Ovary (tissue), 9 donors: ENCODE measurements around the gene SWAP70. TPM values are rescaled to one million over a fixed set of nuclear protein-coding genes. Genes with fewer than 3 reads are reported as not detected.

Source experiments
- DNase-seq, 5 donors: peaks; one replicate each; pipeline ENCODE4 v3.0.0-alpha.2; 2019 to 2020
- H3K27ac ChIP-seq, 2 donors: fragments of 200-600 bp; one replicate each; pipeline versions ENCODE4 v1.5.1 to v1.8.0; 2019 to 2022
- H3K27me3 ChIP-seq: fragments of 200-600 bp; one replicate; pipeline ENCODE4 v1.8.0; 2022
- H3K36me3 ChIP-seq: fragments of 200-600 bp; sonication (generic); one replicate; pipeline ENCODE4 v1.5.1; 2019
- H3K4me1 ChIP-seq: one replicate; pipeline ENCODE4 v1.8.1; 2013; ENCODE audit warnings: mild to moderate bottlenecking, moderate library complexity; ENCODE audit not compliant: insufficient read depth
- H3K4me3 ChIP-seq: fragments of 200-600 bp; sonication (generic); one replicate; pipeline ENCODE4 v1.5.1; 2017
- H3K9me3 ChIP-seq, 2 donors: fragments of 200-600 bp in 1 of 2; sonication (generic) in 1 of 2; one replicate each; pipeline versions ENCODE4 v1.5.1 to v1.8.1; 2013 to 2019; ENCODE audit warnings: mild to moderate bottlenecking in 1 of 2, moderate library complexity in 1 of 2
- EP300 ChIP-seq: sonication (generic); formaldehyde crosslinking; IDR thresholded peaks from one replicate; pipeline ENCODE4 v1.6.1; 2017; ENCODE audit warnings: antibody characterized with exemption
- POLR2A ChIP-seq: fragments of 450-650 bp; IDR thresholded peaks from one replicate; pipeline ENCODE4 v1.6.1; 2017; ENCODE audit warnings: antibody characterized with exemption, mild to moderate bottlenecking, moderate library complexity
- WGBS, 3 donors: extraction: QIAGEN DNeasy Blood & Tissue Kit in 1 of 3; methylation state at CpG; one replicate each; pipeline versions ENCODE4 v1.1.5 to v1.1.7; 2013 to 2017; 5-methylcytosine and 5-hydroxymethylcytosine counted together
- intact Hi-C, 4 donors: fragments of 100-400 bp; cut with DNase I; formaldehyde crosslinking; loops; one replicate each; pipeline versions ENCODE4 v1.11.0 to v1.15.1; 2022 to 2023
- polyA plus RNA-seq, 2 donors: library from polyadenylated mRNA; stranded (reverse); fragments of 200-250 nt in 1 of 2; fragments of 350-450 nt in 1 of 2; fragmentation: Illumina TruSeq in 1 of 2; extraction: RNeasy Lipid Tissue Mini Kit (QIAGEN cat#74804) in 1 of 2; gene quantifications; one replicate each; pipeline ENCODE4 v1.2.3, GENCODE V29; 2013 to 2014
- total RNA-seq, 7 donors: library from RNA; depleted of rRNA in 2 of 7; stranded (reverse); fragments of >200 nt in 2 of 7; fragmentation: NEBNext Ultra II Directional in 3 of 7; extraction: Animal tissue kit (Norgen Biotek cat#: 25700) in 3 of 7; gene quantifications; one replicate each; pipeline versions ENCODE4 v1.1.0 to v1.2.4, GENCODE V29; 2016 to 2023
- TF ChIP-seq, protein P1 (sequence below), 3 donors: fragments of 450-650 bp in 2 of 3; fragments of 200-600 bp in 1 of 3; IDR thresholded peaks; one replicate each; pipeline versions ENCODE4 v1.5.1 to v1.8.0; 2016 to 2022; ENCODE audit warnings: antibody characterized with exemption in 3 of 3, mild to moderate bottlenecking in 1 of 3
- donor health status: DM: no; HTN: no; CAD: no; lungs with moderate emphysema.
- donor health status: DM: no; HTN: no; CAD: no.
- donor health status: Bipolar disorder and iron deficiency.
- donor health status: DM: yes; HTN: yes; CAD: no.
- donor health status: DM: no; HTN: no; CAD: no.
- donor health status: DM: yes; HTN: yes; CAD: no.

SWAP70 gene
- total and polyA plus RNA-seq, 9 donors = 14.1 to 23.7 (median 19.8) TPM

DNA sequence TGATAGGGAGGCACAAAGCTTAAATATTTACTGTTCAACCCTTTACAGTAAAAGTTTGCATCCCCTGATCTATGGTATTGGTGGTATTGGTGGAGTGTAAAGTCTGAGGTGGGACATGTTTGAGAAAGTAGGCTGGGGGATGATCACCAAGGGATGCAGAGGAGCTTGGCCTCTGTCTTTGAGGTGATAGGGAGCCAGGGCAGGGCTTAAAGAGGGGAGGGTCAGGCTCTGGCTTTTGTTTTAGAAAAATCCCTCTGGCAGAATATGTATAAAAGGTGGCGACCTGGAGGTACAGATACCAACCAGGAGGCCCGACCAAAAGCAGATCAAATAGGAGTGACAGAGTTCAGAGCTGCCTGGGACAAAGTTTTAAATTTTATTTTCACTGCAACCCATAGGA lies 59.0 kb downstream of the SWAP70 start:
- 72 to 79% (median 77%) methylated on average over 2 of the region's 2 CpGs for WGBS, 3 donors
- TF ChIP-seq EP300 (no peak), POLR2A (no peak)
- TF ChIP-seq, protein P1, sequence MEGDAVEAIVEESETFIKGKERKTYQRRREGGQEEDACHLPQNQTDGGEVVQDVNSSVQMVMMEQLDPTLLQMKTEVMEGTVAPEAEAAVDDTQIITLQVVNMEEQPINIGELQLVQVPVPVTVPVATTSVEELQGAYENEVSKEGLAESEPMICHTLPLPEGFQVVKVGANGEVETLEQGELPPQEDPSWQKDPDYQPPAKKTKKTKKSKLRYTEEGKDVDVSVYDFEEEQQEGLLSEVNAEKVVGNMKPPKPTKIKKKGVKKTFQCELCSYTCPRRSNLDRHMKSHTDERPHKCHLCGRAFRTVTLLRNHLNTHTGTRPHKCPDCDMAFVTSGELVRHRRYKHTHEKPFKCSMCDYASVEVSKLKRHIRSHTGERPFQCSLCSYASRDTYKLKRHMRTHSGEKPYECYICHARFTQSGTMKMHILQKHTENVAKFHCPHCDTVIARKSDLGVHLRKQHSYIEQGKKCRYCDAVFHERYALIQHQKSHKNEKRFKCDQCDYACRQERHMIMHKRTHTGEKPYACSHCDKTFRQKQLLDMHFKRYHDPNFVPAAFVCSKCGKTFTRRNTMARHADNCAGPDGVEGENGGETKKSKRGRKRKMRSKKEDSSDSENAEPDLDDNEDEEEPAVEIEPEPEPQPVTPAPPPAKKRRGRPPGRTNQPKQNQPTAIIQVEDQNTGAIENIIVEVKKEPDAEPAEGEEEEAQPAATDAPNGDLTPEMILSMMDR (IDR thresholded peaks at IDR 0.05) = no peak
- H3K9me3 ChIP-seq = no peaks in the 10 kb centered on the region
- H3K27ac ChIP-seq = no peak overlapping the region
- no peaks in the 10 kb centered on the region for H3K27me3 ChIP-seq
- no peak overlapping the region for H3K4me3 ChIP-seq
- peaks cover 2% of the 10 kb centered on the region for H3K4me1 ChIP-seq
- DNase-seq = no peak
- no peaks in the 10 kb centered on the region for H3K36me3 ChIP-seq
- intact Hi-C loops = no loop called here

DNA sequence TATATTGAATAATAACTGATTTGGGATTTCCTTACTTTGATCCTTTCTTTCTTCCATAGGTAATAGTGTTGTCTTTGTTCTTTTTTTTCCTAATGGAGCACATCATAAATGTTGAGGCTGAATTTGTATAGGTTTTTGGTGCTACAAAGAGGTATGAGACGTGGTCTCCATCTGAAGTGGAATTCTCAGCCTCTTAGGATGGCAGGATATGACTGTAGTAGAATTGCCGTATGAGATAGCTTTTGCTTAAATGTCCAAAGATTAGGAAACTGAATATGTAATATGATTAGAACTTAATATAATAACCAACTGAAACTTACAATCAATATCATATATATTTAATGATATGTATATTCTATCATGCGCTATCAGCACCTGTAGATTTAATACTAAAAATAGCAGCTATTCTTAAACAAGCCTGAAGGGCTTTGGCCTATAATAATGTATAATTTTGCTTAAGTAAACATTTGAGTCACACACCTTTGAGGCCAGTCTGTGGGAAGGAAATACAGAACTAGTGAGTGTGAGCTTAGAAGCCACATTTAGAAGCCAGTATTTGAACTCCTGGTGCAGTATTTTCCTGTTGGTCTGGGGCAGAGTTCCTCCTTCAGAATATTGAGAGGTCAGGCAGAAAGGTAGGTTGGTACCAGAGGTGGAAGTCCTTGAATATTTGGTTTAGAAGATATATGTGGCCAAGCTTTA lies 62.6 kb downstream of the SWAP70 start:
- Histone ChIP-seq H3K4me3 (no peak overlapping the region), H3K4me1 (no peaks in the 10 kb centered on the region), H3K9me3 (no peaks in the 10 kb centered on the region), H3K27ac (no peak overlapping the region), H3K27me3 (no peaks in the 10 kb centered on the region), H3K36me3 (no peaks in the 10 kb centered on the region)
- intact Hi-C loops = no loop called here
- WGBS, 3 donors = 62 to 98% (median 63%) methylated on average over 3 of the region's 3 CpGs
- DNase-seq = no peak
- TF ChIP-seq EP300 (no peak), POLR2A (no peak)
- TF ChIP-seq, protein P1 (IDR thresholded peaks at IDR 0.05) = no peak

DNA sequence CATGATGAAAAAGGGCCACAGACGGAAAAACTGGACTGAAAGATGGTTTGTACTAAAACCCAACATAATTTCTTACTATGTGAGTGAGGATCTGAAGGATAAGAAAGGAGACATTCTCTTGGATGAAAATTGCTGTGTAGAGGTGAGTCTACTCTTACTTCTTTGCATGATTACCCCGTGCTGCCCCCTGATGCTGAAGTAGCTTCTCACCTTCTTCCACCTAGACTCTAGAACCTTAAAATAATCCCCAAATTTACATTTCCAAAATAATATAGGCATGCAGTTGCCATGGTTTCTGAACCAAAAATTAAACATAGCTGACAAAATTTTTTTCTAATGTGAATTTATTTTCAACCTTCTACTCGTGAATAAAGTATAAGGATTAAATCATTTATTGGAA lies 64.2 kb downstream of the SWAP70 start:
- H3K27ac ChIP-seq = no peak overlapping the region
- WGBS, 3 donors = 89 to 91% (median 91%) methylated on average over 3 of the region's 3 CpGs
- no peak for TF ChIP-seq EP300
- TF ChIP-seq, protein P1 (IDR thresholded peaks at IDR 0.05) = no peak
- H3K27me3 ChIP-seq = no peaks in the 10 kb centered on the region
- intact Hi-C loops = no loop called here
- H3K4me3 ChIP-seq = no peak overlapping the region
- no peaks in the 10 kb centered on the region for H3K9me3 ChIP-seq
- H3K36me3 ChIP-seq = no peaks in the 10 kb centered on the region
- DNase-seq = no peak
- H3K4me1 ChIP-seq = no peaks in the 10 kb centered on the region

DNA sequence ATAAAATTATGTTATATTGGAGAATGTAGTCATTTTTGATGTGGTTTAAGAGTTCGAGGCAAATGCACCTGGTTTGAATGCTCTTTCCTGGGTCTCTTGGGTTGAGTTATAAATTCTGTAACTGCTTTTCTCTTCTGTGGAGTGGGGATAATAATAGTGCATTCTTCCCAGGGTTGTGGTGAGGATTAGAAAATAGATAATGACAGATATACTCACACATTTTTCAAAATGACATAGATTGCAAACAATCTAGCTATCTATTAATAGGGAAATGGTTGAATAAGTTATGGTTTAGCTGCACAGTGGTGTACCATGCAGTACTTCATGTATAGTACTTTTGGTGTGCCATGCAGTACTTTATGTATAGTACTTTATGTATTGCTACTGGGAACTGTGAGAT lies 67.4 kb downstream of the SWAP70 start:
- Histone ChIP-seq H3K4me3 (no peak overlapping the region), H3K9me3 (no peaks in the 10 kb centered on the region), H3K27me3 (no peaks in the 10 kb centered on the region), H3K27ac (no peak overlapping the region), H3K36me3 (no peaks in the 10 kb centered on the region), H3K4me1 (no peaks in the 10 kb centered on the region)
- intact Hi-C loops = loop anchor here in 1 of 4 donors (10.0 kb wide), 1 partner anchor 76 kb away; no protein-coding TSS in a partner anchor
- TF ChIP-seq EP300 = no peak
- TF ChIP-seq, protein P1 (IDR thresholded peaks at IDR 0.05) = no peak
- TF ChIP-seq POLR2A = no peak
- DNase-seq = no peak
- 94 to 99% (median 96%) methylated on average over 1 of the region's 1 CpG for WGBS, 3 donors
